GM19035 (cell line): ENCODE data around the gene GPR4.
"Not testable (repeated sequence)": the region's sequence is repeated elsewhere in the genome, so short reads cannot be mapped to it uniquely, and the experiment has no call there.

ENCODE experiments used
- ATAC-seq: cut with Tn5 transposase; IDR thresholded peaks from one replicate; pipeline ENCODE4 v1.9.1; 2021; ENCODE audit not compliant: unreplicated experiment

The GPR4 gene

GRCh38 chr19:45623984-45624383 lies 22.0 kb upstream of the GPR4 start:
- ATAC-seq = no peak

GRCh38 chr19:45621976-45622503 lies 20.0 kb upstream of the GPR4 start:
- ATAC-seq = no peak

- no peak for ATAC-seq
Observed at GRCh38 chr19:45621389-45621788, 19.4 kb upstream of the GPR4 start.

- no peak for ATAC-seq
Observed at GRCh38 chr19:45616704-45617017, 14.6 kb upstream of the GPR4 start.

- peak; percentile 63 for ATAC-seq
Observed at GRCh38 chr19:45615795-45616703, 14.0 kb upstream of the GPR4 start.

GRCh38 chr19:45615056-45615455 lies 13.0 kb upstream of the GPR4 start:
- ATAC-seq = not testable (repeated sequence)

GRCh38 chr19:45613926-45614725 lies 12.1 kb upstream of the GPR4 start:
- ATAC-seq = no peak

GRCh38 chr19:45608948-45609347 lies 6.9 kb upstream of the GPR4 start:
- no peak for ATAC-seq

- no peak for ATAC-seq
Observed at GRCh38 chr19:45607071-45608029, 5.3 kb upstream of the GPR4 start.

- ATAC-seq = no peak
Observed at GRCh38 chr19:45601115-45601514, 897 bp downstream of the GPR4 start.

GRCh38 chr19:45600340-45600885 lies 1.6 kb downstream of the GPR4 start:
- no peak for ATAC-seq

- no peak for ATAC-seq
Observed at GRCh38 chr19:45599286-45599685, 2.7 kb downstream of the GPR4 start.

GRCh38 chr19:45598267-45599001 lies 3.6 kb downstream of the GPR4 start:
- ATAC-seq = no peak

GRCh38 chr19:45597425-45598111 lies 4.4 kb downstream of the GPR4 start:
- no peak for ATAC-seq

GRCh38 chr19:45595814-45596213 lies 6.2 kb downstream of the GPR4 start:
- no peak for ATAC-seq

GRCh38 chr19:45593520-45593919 lies 8.5 kb downstream of the GPR4 start:
- ATAC-seq = no peak

- ATAC-seq = no peak
Observed at GRCh38 chr19:45592366-45592765, 9.6 kb downstream of the GPR4 start.

- ATAC-seq = no peak
Observed at GRCh38 chr19:45591638-45592005, 10.4 kb downstream of the GPR4 start.

GRCh38 chr19:45591004-45591637 lies 10.9 kb downstream of the GPR4 start:
- no peak for ATAC-seq
